ENCODE measurements around the gene FGF9. TPM values are rescaled to one million over a fixed set of nuclear protein-coding genes. Genes with fewer than 3 reads are reported as not detected.

Gene FGF9
- total and polyA plus RNA-seq, 2 experiments from 2014 or later: 6.5 to 18.4 TPM

DNA sequence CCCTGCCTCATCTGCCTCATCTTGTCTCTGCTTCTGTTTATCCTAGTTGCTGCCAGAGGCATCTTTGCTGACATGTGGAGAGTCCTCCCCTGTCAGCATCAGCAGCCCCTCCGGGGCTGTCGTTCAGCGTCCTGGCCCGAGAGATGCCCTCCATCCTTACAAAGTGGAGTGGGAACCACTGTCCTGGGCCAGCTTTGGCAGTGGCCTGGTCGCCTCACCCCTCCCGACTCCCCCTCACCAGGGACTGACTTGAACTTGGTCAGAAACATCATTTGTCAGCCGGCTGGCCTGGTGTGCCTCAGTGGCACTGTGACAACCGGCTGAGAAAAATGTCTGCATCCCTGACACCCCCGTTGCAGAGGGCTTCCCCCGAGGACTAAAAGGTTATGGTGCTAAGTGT is 20.6 kb downstream of the FGF9 start:
- Histone ChIP-seq H3K27ac (no peak overlapping the region), H3K27me3 (peaks cover 27% of the 10 kb centered on the region), H3K36me3 (no peaks in the 10 kb centered on the region), H3K4me3 (no peak overlapping the region), H3K9me3 (ENCODE audit: low read depth) (no peaks in the 10 kb centered on the region), H3K4me1 (ENCODE audit: low read depth) (peaks cover 10% of the 10 kb centered on the region)
- TF ChIP-seq, protein P1, sequence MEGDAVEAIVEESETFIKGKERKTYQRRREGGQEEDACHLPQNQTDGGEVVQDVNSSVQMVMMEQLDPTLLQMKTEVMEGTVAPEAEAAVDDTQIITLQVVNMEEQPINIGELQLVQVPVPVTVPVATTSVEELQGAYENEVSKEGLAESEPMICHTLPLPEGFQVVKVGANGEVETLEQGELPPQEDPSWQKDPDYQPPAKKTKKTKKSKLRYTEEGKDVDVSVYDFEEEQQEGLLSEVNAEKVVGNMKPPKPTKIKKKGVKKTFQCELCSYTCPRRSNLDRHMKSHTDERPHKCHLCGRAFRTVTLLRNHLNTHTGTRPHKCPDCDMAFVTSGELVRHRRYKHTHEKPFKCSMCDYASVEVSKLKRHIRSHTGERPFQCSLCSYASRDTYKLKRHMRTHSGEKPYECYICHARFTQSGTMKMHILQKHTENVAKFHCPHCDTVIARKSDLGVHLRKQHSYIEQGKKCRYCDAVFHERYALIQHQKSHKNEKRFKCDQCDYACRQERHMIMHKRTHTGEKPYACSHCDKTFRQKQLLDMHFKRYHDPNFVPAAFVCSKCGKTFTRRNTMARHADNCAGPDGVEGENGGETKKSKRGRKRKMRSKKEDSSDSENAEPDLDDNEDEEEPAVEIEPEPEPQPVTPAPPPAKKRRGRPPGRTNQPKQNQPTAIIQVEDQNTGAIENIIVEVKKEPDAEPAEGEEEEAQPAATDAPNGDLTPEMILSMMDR (IDR thresholded peaks at IDR 0.05; ENCODE audit: low read depth, low read length): no peak
- DNase-seq (ENCODE audit: low read depth in 1 of 2, low spot score in 1 of 2): no peak

DNA sequence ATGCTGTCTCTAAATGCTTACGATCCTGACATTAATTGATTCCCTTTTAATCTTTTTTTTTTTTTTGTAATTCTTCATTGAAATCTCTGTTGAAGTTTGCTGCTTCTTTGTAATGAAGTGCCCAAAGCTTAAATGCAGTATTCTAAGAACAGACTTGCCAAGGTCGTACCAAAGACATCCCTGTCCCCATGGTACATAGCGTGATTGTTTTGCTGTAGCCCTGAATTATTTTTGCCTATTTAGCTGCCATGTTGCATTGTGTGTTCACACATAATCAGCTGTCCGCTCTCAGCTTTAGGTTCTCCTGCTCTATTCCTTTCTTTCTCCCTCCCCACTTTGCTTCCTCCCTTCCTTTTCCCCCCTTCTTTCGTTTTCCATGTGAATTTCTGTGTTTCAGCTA is 21.1 kb downstream of the FGF9 start:
- no peaks in the 10 kb centered on the region for H3K36me3 ChIP-seq
- peaks cover 10% of the 10 kb centered on the region for H3K4me1 ChIP-seq (ENCODE audit: low read depth)
- no peak overlapping the region for H3K4me3 ChIP-seq
- H3K27ac ChIP-seq: no peak overlapping the region
- H3K9me3 ChIP-seq (ENCODE audit: low read depth): no peaks in the 10 kb centered on the region
- peaks cover 24% of the 10 kb centered on the region for H3K27me3 ChIP-seq
- DNase-seq (ENCODE audit: low read depth in 1 of 2, low spot score in 1 of 2): no peak
- TF ChIP-seq, protein P1 (IDR thresholded peaks at IDR 0.05; ENCODE audit: low read depth, low read length): no peak

GRCh38 chr13:21694831-21695230 is 24.0 kb downstream of the FGF9 start:
- H3K27me3 ChIP-seq: peaks cover 18% of the 10 kb centered on the region
- peaks cover 14% of the 10 kb centered on the region for H3K4me1 ChIP-seq (ENCODE audit: low read depth)
- DNase-seq (ENCODE audit: low read depth in 1 of 2, low spot score in 1 of 2): no peak
- no peak overlapping the region for H3K4me3 ChIP-seq
- no peak overlapping the region for H3K27ac ChIP-seq
- TF ChIP-seq, protein P1 (IDR thresholded peaks at IDR 0.05; ENCODE audit: low read depth, low read length): no peak
- H3K36me3 ChIP-seq: no peaks in the 10 kb centered on the region
- H3K9me3 ChIP-seq (ENCODE audit: low read depth): no peaks in the 10 kb centered on the region

DNA sequence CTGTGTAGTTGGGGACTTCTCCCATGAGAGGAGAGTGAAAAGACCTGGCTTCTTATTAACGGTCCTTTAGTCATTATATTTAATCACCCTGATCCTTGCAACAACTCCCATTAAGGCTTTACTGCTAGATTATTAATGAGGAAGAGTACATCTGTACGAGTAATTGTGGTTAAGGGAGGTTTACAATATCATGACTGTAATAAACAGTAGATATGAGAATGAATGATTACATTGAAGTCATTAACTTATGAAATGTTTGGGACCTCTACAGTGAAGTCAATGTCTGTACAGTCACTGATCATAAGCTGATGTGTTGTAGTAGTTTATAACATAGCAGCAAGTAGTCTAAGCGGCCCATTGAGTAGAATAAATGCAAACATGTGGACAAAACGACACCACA is 24.7 kb downstream of the FGF9 start:
- no peak for DNase-seq (ENCODE audit: low read depth in 1 of 2, low spot score in 1 of 2)
- Histone ChIP-seq H3K36me3 (no peaks in the 10 kb centered on the region), H3K4me1 (ENCODE audit: low read depth) (peaks cover 14% of the 10 kb centered on the region), H3K27ac (no peak overlapping the region), H3K9me3 (ENCODE audit: low read depth) (no peaks in the 10 kb centered on the region), H3K4me3 (no peak overlapping the region), H3K27me3 (peaks cover 11% of the 10 kb centered on the region)
- TF ChIP-seq, protein P1 (IDR thresholded peaks at IDR 0.05; ENCODE audit: low read depth, low read length): no peak

GRCh38 chr13:21696865-21697448 is 26.1 kb downstream of the FGF9 start:
- no peaks in the 10 kb centered on the region for H3K9me3 ChIP-seq (ENCODE audit: low read depth)
- TF ChIP-seq, protein P1 (IDR thresholded peaks at IDR 0.05; ENCODE audit: low read depth, low read length): no peak
- H3K27ac ChIP-seq: no peak overlapping the region
- DNase-seq (ENCODE audit: low read depth in 1 of 2, low spot score in 1 of 2): no peak
- no peaks in the 10 kb centered on the region for H3K36me3 ChIP-seq
- H3K27me3 ChIP-seq: peaks cover 3% of the 10 kb centered on the region
- H3K4me1 ChIP-seq (ENCODE audit: low read depth): peaks cover 14% of the 10 kb centered on the region
- no peak overlapping the region for H3K4me3 ChIP-seq

Data from cardiac muscle cell (in vitro differentiated cells and primary cell).